A549 (cell line): ENCODE results near the gene PPP4R2. TPM values are rescaled to one million over a fixed set of nuclear protein-coding genes. Genes with fewer than 3 reads are reported as not detected.
"Not testable (repeated sequence)": the region's sequence is repeated elsewhere in the genome, so short reads cannot be mapped to it uniquely, and the experiment has no call there.

ENCODE experiments used
- ATAC-seq, 2 experiments: fragments of 200-7000 bp in 1 of 2; fragments of >200 bp in 1 of 2; cut with Nextera tagmentation in 1 of 2; cut with Tn5 transposase in 1 of 2; 3 replicates each; pipeline versions ENCODE4 v1.8.0 to v1.9.1; 2018 to 2020; ENCODE audit warnings: mild to moderate bottlenecking in 1 of 2, moderate library complexity in 1 of 2
- CTCF ChIA-PET: fragments of 300-600 bp; sonication (Branson Sonifier 250); formaldehyde crosslinking; extraction: SDS; loops from one replicate; lab custom pipeline; 2021; ENCODE audit warnings: antibody characterized with exemption, inconsistent platforms; lab: Yijun Ruan, JAX
- POLR2A ChIA-PET: fragments of 350-600 bp; formaldehyde crosslinking; extraction: SDS; loops from one replicate; lab custom pipeline; 2021; ENCODE audit warnings: antibody characterized with exemption, inconsistent platforms; lab: Yijun Ruan, JAX
- DNase-seq, 2 experiments: peaks; one replicate each; pipeline versions ENCODE4 v3.0.0 to v3.0.0-alpha.2; 2011 to 2016; ENCODE audit warnings: low read depth in 1 of 2, low spot score in 1 of 2
- FAIRE-seq: peaks from 2 replicates; lab custom pipeline; 2011; peaks lifted over from hg19 to GRCh38; lab: Jason Lieb, UNC
- H3K27ac ChIP-seq, 2 experiments: fragments of >200 bp; sonication (Bioruptor Twin); formaldehyde crosslinking; 3 replicates each; pipeline ENCODE4 v1.5.1; 2016 to 2017
- H3K4me1 ChIP-seq: fragments of >200 bp; sonication (Bioruptor Twin); formaldehyde crosslinking; 3 replicates; pipeline ENCODE4 v1.6.1; 2016
- H3K4me2 ChIP-seq: fragments of >200 bp; sonication (Bioruptor Twin); formaldehyde crosslinking; 3 replicates; pipeline ENCODE4 v1.6.1; 2016
- H3K4me3 ChIP-seq: fragments of >200 bp; sonication (Bioruptor Twin); formaldehyde crosslinking; 3 replicates; pipeline ENCODE4 v1.5.1; 2016
- H3K9me3 ChIP-seq: fragments of >200 bp; sonication (Bioruptor Twin); formaldehyde crosslinking; 3 replicates; pipeline ENCODE4 v1.6.1; 2016
- EHMT2 ChIP-seq: fragments of 200-600 bp; sonication (generic); IDR thresholded peaks from 2 replicates; pipeline ENCODE4 v1.6.1; 2016; ENCODE audit warnings: antibody characterized with exemption, low read depth, mild to moderate bottlenecking, moderate library complexity
- ELK1 ChIP-seq: fragments of 150-350 bp; IDR thresholded peaks from 2 replicates; pipeline ENCODE4 v1.6.1; 2014; ENCODE audit warnings: low read depth, mild to moderate bottlenecking, low read length
- EP300 ChIP-seq, 2 experiments: fragments of >200 bp; sonication (Bioruptor Twin); formaldehyde crosslinking; IDR thresholded peaks; 2 replicates in 1 of 2; 3 replicates in 1 of 2; pipeline ENCODE4 v1.6.1; 2016 to 2017
- FOSB ChIP-seq: fragments of 250-450 bp; sonication (Bioruptor Pico); IDR thresholded peaks from 2 replicates; pipeline ENCODE4 v1.5.0; 2020; ENCODE audit warnings: mild to moderate bottlenecking, moderate library complexity
- FOSL2 ChIP-seq, 2 experiments: fragments of 450-650 bp in 1 of 2; fragments of >200 bp in 1 of 2; sonication (Bioruptor Twin) in 1 of 2; formaldehyde crosslinking; IDR thresholded peaks; 2 replicates each; pipeline versions ENCODE4 v1.5.0 to v1.6.1; 2016 to 2020; ENCODE audit warnings: mild to moderate bottlenecking in 1 of 2, moderate library complexity in 1 of 2
- MAX ChIP-seq: IDR thresholded peaks from 2 replicates; pipeline ENCODE4 v1.6.1; 2012
- MYC ChIP-seq: IDR thresholded peaks from 2 replicates; pipeline ENCODE4 v1.6.1; 2012; ENCODE audit warnings: mild to moderate bottlenecking, inconsistent platforms, low read length, improper control_type of control experiment, borderline replicate concordance
- NFE2L2 ChIP-seq: fragments of 150-350 bp; conservative IDR thresholded peaks from 2 replicates; pipeline ENCODE4 v1.6.1; 2014; ENCODE audit warnings: low read length
- NPAS2 ChIP-seq: fragments of 250-450 bp; sonication (Bioruptor Pico); IDR thresholded peaks from 2 replicates; pipeline ENCODE4 v1.8.0; 2022; ENCODE audit warnings: mild to moderate bottlenecking, moderate library complexity, borderline replicate concordance
- REST ChIP-seq: fragments of 200-600 bp; sonication (generic); IDR thresholded peaks from 2 replicates; pipeline ENCODE4 v1.6.1; 2016; ENCODE audit warnings: antibody characterized with exemption, mild to moderate bottlenecking, moderate library complexity
- SMC3 ChIP-seq: fragments of >200 bp; sonication (Bioruptor Twin); formaldehyde crosslinking; IDR thresholded peaks from 3 replicates; pipeline ENCODE4 v1.6.1; 2018; ENCODE audit warnings: inconsistent platforms
- ZNF302 ChIP-seq: fragments of 250-450 bp; sonication (Bioruptor Pico); IDR thresholded peaks from 2 replicates; pipeline ENCODE4 v1.9.0; 2021; ENCODE audit warnings: inconsistent platforms, mild to moderate bottlenecking, moderate library complexity
- WGBS: methylation state at CpG from one replicate; pipeline ENCODE4 v1.1.6; 2017; ENCODE audit errors: missing lambda C conversion rate; 5-methylcytosine and 5-hydroxymethylcytosine counted together
- polyA plus RNA-seq, 4 experiments: library from polyadenylated mRNA; depleted of rRNA in 3 of 4; stranded (reverse); fragments of >200 nt; fragmentation: RNase III in 1 of 4; extraction: RNeasy Plus Mini Kit Qiagen cat#74134 plus additional on column Dnase treatment in 1 of 4; gene quantifications; 2 replicates in 3 of 4; 3 replicates in 1 of 4; pipeline ENCODE4 v1.2.3, GENCODE V29; 2011 to 2017
- TF ChIP-seq, protein P1 (sequence below): fragments of >200 bp; sonication (Bioruptor Twin); formaldehyde crosslinking; IDR thresholded peaks from 3 replicates; pipeline ENCODE4 v1.5.1; 2016

The PPP4R2 gene
- polyA plus RNA-seq, 2 of the 4 experiments (the other 2 are of a cell fraction), result 39.3 to 68.4 TPM

DNA sequence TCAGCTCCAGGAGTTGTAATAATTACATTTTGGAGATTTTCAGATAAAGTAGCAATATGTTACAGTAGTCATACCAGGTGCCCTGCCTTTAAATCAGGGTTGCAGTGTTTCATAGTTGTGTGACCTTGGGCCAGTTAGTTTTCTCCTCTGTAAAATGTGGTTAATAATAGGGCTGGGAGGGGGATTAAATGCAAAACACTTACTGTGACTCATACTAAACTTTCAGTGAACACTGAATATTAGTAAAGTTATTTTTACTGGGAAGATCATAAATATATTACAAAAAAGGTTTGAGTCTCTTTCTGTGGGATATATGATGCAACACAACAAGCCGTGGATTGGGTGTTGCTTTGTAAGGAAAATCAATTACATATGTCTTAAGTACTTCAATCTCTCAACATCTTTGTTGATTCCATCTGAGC is 63.7 kb downstream of the PPP4R2 start:
- no peak for DNase-seq
- CTCF ChIA-PET, result interaction anchor here (1.5 to 1.9 kb wide), 2 partner anchors 122 to 209 kb away, joined by 4 to 6 read pairs; no protein-coding TSS in a partner anchor
- Histone ChIP-seq H3K4me2 (no peak overlapping the region), H3K4me3 (no peak overlapping the region), H3K9me3 (no peaks in the 10 kb centered on the region), H3K27ac (no peak overlapping the region), H3K4me1 (peaks cover 19% of the 10 kb centered on the region; the same call in 2 of the 3 replicates)
- no peak for ATAC-seq
- TF ChIP-seq FOSB (CRISPR knock-in tag) (no peak), FOSL2 (IDR thresholded peaks at IDR 0.05) (no peak), FOSL2 (CRISPR knock-in tag; IDR thresholded peaks at IDR 0.05) (no peak), EHMT2 (no peak), REST (no peak)
- TF ChIP-seq, protein P1, sequence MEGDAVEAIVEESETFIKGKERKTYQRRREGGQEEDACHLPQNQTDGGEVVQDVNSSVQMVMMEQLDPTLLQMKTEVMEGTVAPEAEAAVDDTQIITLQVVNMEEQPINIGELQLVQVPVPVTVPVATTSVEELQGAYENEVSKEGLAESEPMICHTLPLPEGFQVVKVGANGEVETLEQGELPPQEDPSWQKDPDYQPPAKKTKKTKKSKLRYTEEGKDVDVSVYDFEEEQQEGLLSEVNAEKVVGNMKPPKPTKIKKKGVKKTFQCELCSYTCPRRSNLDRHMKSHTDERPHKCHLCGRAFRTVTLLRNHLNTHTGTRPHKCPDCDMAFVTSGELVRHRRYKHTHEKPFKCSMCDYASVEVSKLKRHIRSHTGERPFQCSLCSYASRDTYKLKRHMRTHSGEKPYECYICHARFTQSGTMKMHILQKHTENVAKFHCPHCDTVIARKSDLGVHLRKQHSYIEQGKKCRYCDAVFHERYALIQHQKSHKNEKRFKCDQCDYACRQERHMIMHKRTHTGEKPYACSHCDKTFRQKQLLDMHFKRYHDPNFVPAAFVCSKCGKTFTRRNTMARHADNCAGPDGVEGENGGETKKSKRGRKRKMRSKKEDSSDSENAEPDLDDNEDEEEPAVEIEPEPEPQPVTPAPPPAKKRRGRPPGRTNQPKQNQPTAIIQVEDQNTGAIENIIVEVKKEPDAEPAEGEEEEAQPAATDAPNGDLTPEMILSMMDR, result no peak
- POLR2A ChIA-PET, result no interaction called here
- FAIRE-seq, result no peak
- WGBS, result 91% methylated on average over 1 of the region's 1 CpG

- Histone ChIP-seq H3K4me2 (no peak within 1 kb of the TSS), H3K4me3 (no peak within 1 kb of the TSS), H3K4me1 (peaks cover 9% of the 10 kb centered on the region; the same call in 2 of the 3 replicates), H3K27ac (no peak within 1 kb of the TSS)
- TF ChIP-seq NFE2L2 (no peak), REST (no peak)
- TF ChIP-seq, all 56 proteins: peak for 0
- FAIRE-seq, result no peak
- ChIA-PET CTCF (no interaction called here), POLR2A (no interaction called here)
- H3K9me3 ChIP-seq, result no peaks in the 10 kb centered on the region
- 95% methylated on average over 2 of the region's 2 CpGs for WGBS
- no peak for ATAC-seq
- DNase-seq, result no peak
These were observed 64.8 kb downstream of the PPP4R2 start, which contains the start of gene EBLN2 for GRCh38 chr3:73061416-73061815. Gene EBLN2 (plus strand): TSS chr3:73061659. CDS start chr3:73062082, 423 bp downstream.

GRCh38 chr3:73066243-73066642 is 69.6 kb downstream of the PPP4R2 start:
- H3K27ac ChIP-seq, ATAC-seq, H3K4me2 ChIP-seq, H3K4me1 ChIP-seq, H3K4me3 ChIP-seq, POLR2A ChIA-PET, H3K9me3 ChIP-seq, DNase-seq: not testable (repeated sequence)
- CTCF ChIA-PET, result interaction anchor here (0.7 to 1.3 kb wide), 3 partner anchors 19 to 726 kb away, joined by 3 to 6 read pairs (median 4); no protein-coding TSS in a partner anchor
- peak; percentile 73 for FAIRE-seq

- ATAC-seq (no peak), FAIRE-seq (no peak), DNase-seq (no peak)
- TF ChIP-seq EP300 (IDR thresholded peaks at IDR 0.05) (no peak), MAX (no peak), ZNF302 (no peak), ELK1 (no peak), MYC (no peak), SMC3 (no peak), NPAS2 (CRISPR knock-in tag) (no peak)
- POLR2A ChIA-PET, result no interaction called here
- Histone ChIP-seq H3K27ac (no peak overlapping the region), H3K4me3 (no peak overlapping the region), H3K9me3 (no peaks in the 10 kb centered on the region), H3K4me1 (no peaks in the 10 kb centered on the region), H3K4me2 (no peak overlapping the region)
- WGBS, result 60% methylated on average over 3 of the region's 3 CpGs
- CTCF ChIA-PET, result no interaction called here
These were observed 71.8 kb downstream of the PPP4R2 start for GRCh38 chr3:73068419-73068818.
